LHCN-M2 (cell line): ENCODE data around the gene WDR46. TPM values are rescaled to one million over a fixed set of nuclear protein-coding genes. Genes with fewer than 3 reads are reported as not detected.

Experiments used
- DNase-seq: peaks from one replicate; pipeline ENCODE4 v3.0.0-alpha.2; 2012; ENCODE audit warnings: low read depth
- polyA plus RNA-seq: library from polyadenylated mRNA; unstranded; fragments of >200 nt; gene quantifications from one replicate; pipeline ENCODE4 v1.2.1, GENCODE V29; 2012; ENCODE audit warnings: missing spikeins
- total RNA-seq: library from RNA; depleted of rRNA; stranded (reverse); fragments of >200 nt; gene quantifications from 2 replicates; pipeline ENCODE4 v1.2.3, GENCODE V29; 2014; rRNA removed

The WDR46 gene, protein sequence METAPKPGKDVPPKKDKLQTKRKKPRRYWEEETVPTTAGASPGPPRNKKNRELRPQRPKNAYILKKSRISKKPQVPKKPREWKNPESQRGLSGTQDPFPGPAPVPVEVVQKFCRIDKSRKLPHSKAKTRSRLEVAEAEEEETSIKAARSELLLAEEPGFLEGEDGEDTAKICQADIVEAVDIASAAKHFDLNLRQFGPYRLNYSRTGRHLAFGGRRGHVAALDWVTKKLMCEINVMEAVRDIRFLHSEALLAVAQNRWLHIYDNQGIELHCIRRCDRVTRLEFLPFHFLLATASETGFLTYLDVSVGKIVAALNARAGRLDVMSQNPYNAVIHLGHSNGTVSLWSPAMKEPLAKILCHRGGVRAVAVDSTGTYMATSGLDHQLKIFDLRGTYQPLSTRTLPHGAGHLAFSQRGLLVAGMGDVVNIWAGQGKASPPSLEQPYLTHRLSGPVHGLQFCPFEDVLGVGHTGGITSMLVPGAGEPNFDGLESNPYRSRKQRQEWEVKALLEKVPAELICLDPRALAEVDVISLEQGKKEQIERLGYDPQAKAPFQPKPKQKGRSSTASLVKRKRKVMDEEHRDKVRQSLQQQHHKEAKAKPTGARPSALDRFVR
- 83.7 and 98.3 TPM in 2 replicates for total RNA-seq
- 58.3 TPM for polyA plus RNA-seq

- DNase-seq, result peak; percentile 88
Observed at GRCh38 chr6:33288921-33289783, at the start of gene WDR46, which contains the start of gene PFDN6. TSS of gene WDR46 (minus strand) at chr6:33289239. CDS start at chr6:33289170, 69 bp downstream. TSS of gene PFDN6 (plus strand) at chr6:33289601. CDS start at chr6:33289857, 256 bp downstream.

- DNase-seq, result no peak
Observed at GRCh38 chr6:33336495-33336894, 47.5 kb upstream of the WDR46 start.

- DNase-seq, result no peak
Observed at GRCh38 chr6:33335916-33336315, 46.9 kb upstream of the WDR46 start.

- no peak for DNase-seq
Observed at GRCh38 chr6:33333666-33334065, 44.6 kb upstream of the WDR46 start.

DNA sequence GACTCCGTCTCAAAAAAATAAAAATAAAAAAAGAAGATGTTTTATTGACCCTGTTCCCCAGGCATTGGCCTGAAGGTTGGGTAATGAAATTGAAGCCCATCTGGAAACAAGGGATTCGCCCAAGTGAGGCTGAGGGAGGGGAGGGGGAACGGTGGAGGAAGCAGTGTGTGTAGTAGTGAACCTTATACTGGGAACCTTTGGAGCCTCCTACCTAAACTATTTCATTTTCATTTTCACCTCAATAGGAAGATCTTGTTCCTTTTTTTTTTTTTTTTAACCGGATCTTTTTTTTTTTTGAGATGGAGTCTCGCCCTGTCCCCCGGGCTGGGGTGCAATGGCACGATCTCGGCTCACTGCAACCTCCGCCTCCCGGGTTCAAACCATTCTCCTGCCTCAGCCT is 41.7 kb upstream of the WDR46 start:
- no peak for DNase-seq

DNA sequence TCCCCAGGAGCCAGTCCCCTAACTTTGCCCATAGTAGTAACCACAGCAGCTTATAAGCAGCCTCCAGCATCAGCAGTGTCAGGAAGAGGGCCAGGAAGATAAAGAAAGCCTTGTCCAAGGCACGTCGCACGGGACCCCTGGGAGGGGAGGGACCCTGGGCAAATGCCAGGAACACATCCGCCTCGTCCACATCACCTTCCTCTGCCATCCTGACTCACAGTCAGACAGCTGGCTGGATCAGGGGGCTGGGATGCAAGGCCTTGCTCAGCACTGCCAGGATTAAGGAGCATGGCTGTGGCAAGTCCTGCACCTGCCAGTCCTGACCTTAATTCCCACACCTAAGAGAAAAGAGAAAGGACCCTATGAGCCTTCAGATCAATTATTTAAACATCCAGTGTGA is 40.0 kb upstream of the WDR46 start:
- no peak for DNase-seq

DNA sequence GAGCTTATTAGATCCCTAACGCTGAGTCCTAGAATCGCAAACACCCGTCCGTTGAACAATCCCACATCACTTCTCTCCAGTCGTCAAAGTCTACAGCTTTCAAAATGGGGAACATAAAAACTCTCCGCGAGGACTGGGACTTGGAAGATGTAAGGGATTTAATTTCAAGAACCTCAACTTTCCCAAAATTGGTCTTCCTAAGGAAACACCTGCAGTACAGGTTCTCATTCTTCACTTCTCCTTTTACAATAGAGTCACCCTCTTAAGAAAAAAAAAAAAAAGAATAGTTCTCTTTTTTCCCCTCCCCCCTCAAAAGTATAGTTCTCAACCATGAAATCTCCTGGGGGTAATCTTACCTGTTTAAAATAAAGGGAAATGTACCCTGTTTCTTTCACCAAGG is 35.1 kb upstream of the WDR46 start:
- no peak for DNase-seq

DNA sequence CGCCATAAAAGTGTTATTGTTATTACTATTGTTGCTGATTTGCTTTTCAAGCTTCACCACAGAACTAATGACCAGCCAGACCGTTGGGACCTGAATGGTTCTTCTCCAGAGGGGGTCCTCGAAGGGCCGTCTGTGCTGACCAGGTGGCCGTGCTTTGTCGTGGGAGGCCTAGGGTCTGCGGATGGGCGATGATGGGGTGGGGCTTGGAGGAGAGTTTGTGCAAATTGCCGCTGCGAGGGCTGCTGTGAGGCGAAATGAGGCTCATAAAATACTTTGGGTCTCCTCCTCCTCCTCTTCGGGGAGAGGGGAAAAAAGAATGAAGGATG is 34.5 kb upstream of the WDR46 start:
- no peak for DNase-seq

DNA sequence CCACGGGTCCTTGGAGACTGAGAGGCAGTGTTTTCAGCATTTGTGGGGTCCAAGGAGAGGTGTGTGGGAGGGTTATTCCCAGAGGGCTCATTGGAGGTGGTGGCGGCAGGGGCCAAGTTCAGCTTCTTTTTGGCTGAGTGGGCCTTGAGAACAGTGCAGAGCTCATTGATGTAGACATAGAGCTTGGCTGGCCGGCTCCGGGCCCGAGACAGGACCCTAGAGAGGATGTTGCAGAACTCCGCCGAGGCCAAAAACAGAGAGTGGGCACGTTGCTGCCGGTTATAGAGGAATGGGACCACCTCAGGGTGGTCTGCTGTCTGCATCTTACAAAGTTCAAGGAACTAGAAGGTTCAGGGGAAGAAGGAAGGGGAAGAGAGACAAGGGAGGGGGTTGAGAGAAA is 32.2 kb upstream of the WDR46 start:
- no peak for DNase-seq

- peak; percentile 87 for DNase-seq
Observed at GRCh38 chr6:33320315-33321181, 31.5 kb upstream of the WDR46 start.

- no peak for DNase-seq
Observed at GRCh38 chr6:33319939-33320314, 30.9 kb upstream of the WDR46 start.

DNA sequence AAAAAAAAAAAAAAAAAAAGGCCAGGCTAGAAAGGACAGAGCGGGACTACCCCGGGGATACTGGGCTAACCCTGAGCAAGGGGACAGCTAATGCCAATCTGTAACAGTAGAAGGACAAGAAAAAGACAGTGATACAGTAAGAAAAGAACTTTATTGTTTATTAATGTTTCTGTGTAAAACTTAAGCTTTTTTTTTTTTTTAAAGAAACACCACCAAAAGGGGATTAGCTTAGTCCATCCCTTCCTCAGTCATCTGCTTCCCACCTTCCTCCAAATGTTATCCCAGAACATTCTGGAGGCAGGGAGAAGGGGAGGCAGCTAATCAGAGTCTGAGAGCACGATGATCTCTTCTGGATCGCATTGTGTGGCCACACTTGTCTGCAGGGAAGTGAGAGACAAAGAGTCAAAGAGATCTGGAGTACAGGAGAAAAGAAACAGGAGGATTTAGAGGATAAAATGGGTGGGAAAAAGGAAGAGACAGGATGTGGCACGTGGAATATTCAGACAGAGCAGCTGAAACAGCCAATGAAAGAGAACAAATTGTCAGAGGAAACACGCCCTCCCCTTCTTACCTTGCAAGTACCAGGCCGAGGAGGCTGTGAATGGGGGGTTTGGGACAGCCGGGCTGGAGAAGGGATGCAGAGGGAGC is 29.5 kb upstream of the WDR46 start:
- no peak for DNase-seq

DNA sequence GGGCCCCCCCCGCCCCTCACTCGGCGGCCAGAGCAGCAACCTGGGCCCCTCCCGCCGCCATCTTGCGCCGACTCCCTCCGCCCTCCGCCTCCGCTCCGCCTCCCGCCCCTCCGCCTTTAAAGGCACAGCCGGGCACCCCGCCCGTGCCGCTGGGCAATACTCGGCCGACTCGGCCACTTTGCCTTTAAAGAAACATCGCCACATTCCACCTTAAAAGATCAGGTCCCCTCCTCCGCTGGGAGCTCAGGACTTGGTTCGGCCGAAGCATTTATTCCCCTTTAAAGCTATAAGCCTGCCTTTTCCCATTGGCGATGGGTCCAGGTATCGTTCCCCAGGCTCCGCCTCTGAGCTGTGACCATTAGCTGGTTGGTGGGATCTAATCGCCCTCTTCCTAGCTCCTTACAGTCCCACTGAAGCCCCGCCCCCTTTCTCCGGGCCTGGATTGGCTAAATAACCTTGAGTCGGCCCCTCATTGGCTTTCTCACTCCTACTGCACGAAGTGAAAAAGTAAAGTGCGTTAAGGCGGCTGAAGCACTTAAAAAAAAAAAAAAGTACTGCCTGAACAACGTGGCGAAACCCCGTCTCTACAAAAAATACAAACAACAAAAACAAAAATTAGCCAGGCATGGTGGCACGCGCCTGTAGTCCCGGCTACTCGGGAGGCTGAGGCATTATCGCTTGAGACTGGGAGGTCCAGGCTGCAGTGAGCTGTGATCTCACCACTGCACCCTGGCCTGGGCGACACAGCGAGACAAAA is 28.8 kb upstream of the WDR46 start, which contains the start of gene ZBTB22:
ZBTB22 (minus strand) TSS at position 76 of the 757 bp plus-strand sequence. CDS start 828 bp downstream, outside the sequence.
- DNase-seq, result peak; percentile 98

- no peak for DNase-seq
Observed at GRCh38 chr6:33317419-33317668, 28.3 kb upstream of the WDR46 start.

DNA sequence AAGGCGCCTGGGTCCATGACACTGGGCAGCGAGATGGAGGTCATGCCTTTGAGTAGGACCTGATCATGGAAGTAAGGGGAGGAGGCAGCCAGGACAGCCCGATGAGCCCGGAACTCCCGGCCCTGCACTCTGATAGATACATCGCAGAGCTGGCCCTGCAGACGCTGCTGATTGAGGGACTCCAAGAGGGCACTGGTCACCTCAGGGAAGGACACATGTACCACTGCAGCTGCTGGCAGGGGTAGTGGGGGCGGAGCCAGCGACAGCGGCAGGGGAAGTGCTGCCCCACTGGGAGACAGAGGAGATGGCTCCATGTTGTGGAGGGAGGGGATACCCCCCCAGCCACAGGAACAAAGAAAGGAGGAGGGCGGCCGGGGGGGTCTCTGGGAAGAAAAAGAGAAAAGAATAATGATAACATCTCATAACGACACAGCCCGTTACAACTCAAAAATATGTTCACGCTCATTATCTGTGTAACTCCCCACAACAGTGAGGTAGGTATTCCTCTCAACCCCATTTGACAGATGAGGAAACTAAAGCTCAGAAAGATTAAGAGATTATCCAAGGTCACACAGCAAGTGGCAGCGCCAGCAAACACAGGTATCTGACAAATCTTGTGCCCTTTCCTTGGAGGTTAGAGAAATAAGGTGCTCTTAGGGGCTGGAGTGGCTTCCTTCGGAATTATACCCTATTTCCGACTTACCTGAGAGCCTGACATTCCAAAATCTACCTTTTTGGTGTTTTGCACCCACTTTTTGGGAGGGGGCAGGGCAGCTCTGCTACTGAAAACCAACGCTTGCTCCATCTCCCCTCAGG is 27.8 kb upstream of the WDR46 start:
- no peak for DNase-seq

- no peak for DNase-seq
Observed at GRCh38 chr6:33315793-33316602, 27.0 kb upstream of the WDR46 start.

- no peak for DNase-seq
Observed at GRCh38 chr6:33314943-33315792, 26.1 kb upstream of the WDR46 start.
